HepG2 (cell line): ENCODE results near the gene PIK3CB. TPM values are rescaled to one million over a fixed set of nuclear protein-coding genes. Genes with fewer than 3 reads are reported as not detected.

Experiments used
- CENPX ChIP-seq: sonication (generic); formaldehyde crosslinking; IDR thresholded peaks from 2 replicates; pipeline ENCODE4 v1.9.0; 2021; ENCODE audit warnings: mild to moderate bottlenecking, missing genetic modification reagents, moderate library complexity
- DPF2 ChIP-seq: sonication (generic); formaldehyde crosslinking; IDR thresholded peaks from 2 replicates; pipeline ENCODE4 v1.4.0; 2020; ENCODE audit warnings: mild to moderate bottlenecking, low read depth, missing genetic modification reagents, borderline replicate concordance
- FOSL2 ChIP-seq: sonication (generic); formaldehyde crosslinking; IDR thresholded peaks from 2 replicates; pipeline ENCODE4 v1.4.0; 2020; ENCODE audit warnings: missing genetic modification reagents
- FOXA3 ChIP-seq: IDR thresholded peaks from 2 replicates; pipeline ENCODE4 v1.6.1; 2016; ENCODE audit warnings: missing genetic modification reagents, missing compliant biosample characterization
- HNRNPL ChIP-seq: fragments of 200-400 bp; formaldehyde crosslinking; IDR thresholded peaks from 2 replicates; pipeline ENCODE4 v1.6.1; 2017; ENCODE audit warnings: mild to moderate bottlenecking, low read depth, low read length
- IKZF4 ChIP-seq: sonication (generic); formaldehyde crosslinking; IDR thresholded peaks from 2 replicates; pipeline ENCODE4 v1.5.1; 2020; ENCODE audit warnings: borderline replicate concordance, mild to moderate bottlenecking, low read depth, missing genetic modification reagents; ENCODE audit errors: not compliant biosample characterization
- IRF2 ChIP-seq: IDR thresholded peaks from 2 replicates; pipeline ENCODE4 v1.6.1; 2018; ENCODE audit warnings: missing genetic modification reagents, missing compliant biosample characterization
- MAF1 ChIP-seq: sonication (generic); formaldehyde crosslinking; IDR thresholded peaks from 2 replicates; pipeline ENCODE4 v1.5.0; 2020; ENCODE audit warnings: missing genetic modification reagents, borderline replicate concordance
- MAZ ChIP-seq, 2 experiments: sonication (generic) in 1 of 2; formaldehyde crosslinking in 1 of 2; IDR thresholded peaks; 2 replicates each; pipeline versions ENCODE4 v1.5.0 to v1.6.1; 2012 to 2020; ENCODE audit warnings: low read depth in 2 of 2, mild to moderate bottlenecking in 2 of 2, borderline replicate concordance in 1 of 2, improper control_type of control experiment in 1 of 2, low read length in 1 of 2, missing genetic modification reagents in 1 of 2, moderate library complexity in 1 of 2
- NFE2L1 ChIP-seq: sonication (generic); formaldehyde crosslinking; IDR thresholded peaks from 2 replicates; pipeline ENCODE4 v1.4.0; 2020; ENCODE audit warnings: missing genetic modification reagents, mild to moderate bottlenecking, borderline replicate concordance
- POLR2AphosphoS2 ChIP-seq: IDR thresholded peaks from 2 replicates; pipeline ENCODE4 v1.6.1; 2011; ENCODE audit warnings: low read depth, low read length, improper control_type of control experiment
- PTBP1 ChIP-seq: fragments of 200-400 bp; formaldehyde crosslinking; IDR thresholded peaks from 2 replicates; pipeline ENCODE4 v1.6.1; 2018; ENCODE audit warnings: low read length, low read depth; ENCODE audit not compliant: poor library complexity, severe bottlenecking
- RAD21 ChIP-seq: fragments of 450-650 bp; formaldehyde crosslinking; IDR thresholded peaks from 2 replicates; pipeline ENCODE4 v1.5.0; 2020; ENCODE audit warnings: mild to moderate bottlenecking
- RAD51 ChIP-seq: fragments of 450-650 bp; IDR thresholded peaks from 2 replicates; pipeline ENCODE4 v1.6.1; 2016; ENCODE audit warnings: borderline replicate concordance
- REL ChIP-seq: sonication (generic); formaldehyde crosslinking; conservative IDR thresholded peaks from 2 replicates; pipeline ENCODE4 v1.8.0; 2022; ENCODE audit warnings: mild to moderate bottlenecking, missing genetic modification reagents, moderate library complexity
- SMARCE1 ChIP-seq: fragments of 450-650 bp; IDR thresholded peaks from 2 replicates; pipeline ENCODE4 v1.6.1; 2017; ENCODE audit warnings: borderline replicate concordance
- SNAPC2 ChIP-seq: sonication (generic); formaldehyde crosslinking; IDR thresholded peaks from 2 replicates; pipeline ENCODE4 v1.8.1; 2022; ENCODE audit warnings: mild to moderate bottlenecking, missing genetic modification reagents
- SOX5 ChIP-seq: IDR thresholded peaks from 2 replicates; pipeline ENCODE4 v1.6.1; 2016; ENCODE audit warnings: borderline replicate concordance
- TAF15 ChIP-seq: fragments of 200-400 bp; formaldehyde crosslinking; IDR thresholded peaks from one replicate; pipeline ENCODE4 v1.6.1; 2018; ENCODE audit warnings: mild to moderate bottlenecking, low read depth, low read length; ENCODE audit not compliant: poor library complexity, severe bottlenecking
- TGIF2 ChIP-seq: IDR thresholded peaks from 2 replicates; pipeline ENCODE4 v1.6.1; 2016; ENCODE audit warnings: control low read depth, missing compliant biosample characterization
- ZBTB38 ChIP-seq: sonication (generic); formaldehyde crosslinking; IDR thresholded peaks from 2 replicates; pipeline ENCODE4 v1.5.1; 2020; ENCODE audit warnings: mild to moderate bottlenecking, missing genetic modification reagents
- ZFP90 ChIP-seq: sonication (generic); formaldehyde crosslinking; IDR thresholded peaks from 2 replicates; pipeline ENCODE4 v1.8.0; 2022; ENCODE audit warnings: missing genetic modification reagents, mild to moderate bottlenecking, inconsistent platforms, borderline replicate concordance
- ZNF30 ChIP-seq: sonication (generic); formaldehyde crosslinking; IDR thresholded peaks from 2 replicates; pipeline ENCODE4 v1.5.0; 2020; ENCODE audit warnings: mild to moderate bottlenecking, missing genetic modification reagents
- ZNF367 ChIP-seq: sonication (generic); formaldehyde crosslinking; IDR thresholded peaks from 2 replicates; pipeline ENCODE4 v1.4.0; 2020; ENCODE audit warnings: missing genetic modification reagents, borderline replicate concordance
- ZNF558 ChIP-seq: sonication (generic); formaldehyde crosslinking; IDR thresholded peaks from 2 replicates; pipeline ENCODE4 v1.9.0; 2022; ENCODE audit warnings: mild to moderate bottlenecking, missing genetic modification reagents, borderline replicate concordance
- ZNF562 ChIP-seq: sonication (generic); formaldehyde crosslinking; IDR thresholded peaks from 2 replicates; pipeline ENCODE4 v1.8.0; 2022; ENCODE audit warnings: missing genetic modification reagents, borderline replicate concordance
- ZNF629 ChIP-seq: sonication (generic); formaldehyde crosslinking; conservative IDR thresholded peaks from 2 replicates; pipeline ENCODE4 v1.5.0; 2020; ENCODE audit warnings: missing genetic modification reagents
- ZNF891 ChIP-seq: sonication (generic); formaldehyde crosslinking; IDR thresholded peaks from 2 replicates; pipeline ENCODE4 v1.5.0; 2020; ENCODE audit warnings: mild to moderate bottlenecking, missing genetic modification reagents
- polyA plus RNA-seq, 8 experiments: library from polyadenylated mRNA; depleted of rRNA in 3 of 8; stranded (reverse) in 7 of 8; unstranded in 1 of 8; fragments of >200 nt; fragmentation: Illumina TruSeq in 4 of 8; extraction: Trizol in 4 of 8; gene quantifications; 2 replicates each; pipeline versions ENCODE4 v1.2.1 to v1.2.3, GENCODE V29; 2011 to 2016; ENCODE audit warnings: low read depth in 4 of 8, missing spikeins in 1 of 8, mixed read lengths in 1 of 8; ENCODE audit not compliant: insufficient read depth in 1 of 8
- total RNA-seq, 5 experiments: library from RNA; depleted of rRNA; stranded (reverse); fragments of >200 nt; fragmentation: Illumina TruSeq; extraction: Trizol; gene quantifications; 2 replicates each; pipeline ENCODE4 v1.2.3, GENCODE V29; 2016; ENCODE audit warnings: low read depth in 1 of 5
- TF ChIP-seq, protein P1 (sequence below): sonication (generic); formaldehyde crosslinking; IDR thresholded peaks from 2 replicates; pipeline ENCODE4 v1.4.0; 2020; ENCODE audit warnings: mild to moderate bottlenecking, missing genetic modification reagents
- TF ChIP-seq, protein P2 (sequence below): sonication (generic); formaldehyde crosslinking; IDR thresholded peaks from 2 replicates; pipeline ENCODE4 v1.4.0; 2020; ENCODE audit warnings: missing genetic modification reagents

Gene PIK3CB
- total and polyA plus RNA-seq, 2 of the 13 experiments (the other 11 are each of a cell fraction or from before 2014, with no cell fraction given): 6.6 to 18.7 TPM

DNA sequence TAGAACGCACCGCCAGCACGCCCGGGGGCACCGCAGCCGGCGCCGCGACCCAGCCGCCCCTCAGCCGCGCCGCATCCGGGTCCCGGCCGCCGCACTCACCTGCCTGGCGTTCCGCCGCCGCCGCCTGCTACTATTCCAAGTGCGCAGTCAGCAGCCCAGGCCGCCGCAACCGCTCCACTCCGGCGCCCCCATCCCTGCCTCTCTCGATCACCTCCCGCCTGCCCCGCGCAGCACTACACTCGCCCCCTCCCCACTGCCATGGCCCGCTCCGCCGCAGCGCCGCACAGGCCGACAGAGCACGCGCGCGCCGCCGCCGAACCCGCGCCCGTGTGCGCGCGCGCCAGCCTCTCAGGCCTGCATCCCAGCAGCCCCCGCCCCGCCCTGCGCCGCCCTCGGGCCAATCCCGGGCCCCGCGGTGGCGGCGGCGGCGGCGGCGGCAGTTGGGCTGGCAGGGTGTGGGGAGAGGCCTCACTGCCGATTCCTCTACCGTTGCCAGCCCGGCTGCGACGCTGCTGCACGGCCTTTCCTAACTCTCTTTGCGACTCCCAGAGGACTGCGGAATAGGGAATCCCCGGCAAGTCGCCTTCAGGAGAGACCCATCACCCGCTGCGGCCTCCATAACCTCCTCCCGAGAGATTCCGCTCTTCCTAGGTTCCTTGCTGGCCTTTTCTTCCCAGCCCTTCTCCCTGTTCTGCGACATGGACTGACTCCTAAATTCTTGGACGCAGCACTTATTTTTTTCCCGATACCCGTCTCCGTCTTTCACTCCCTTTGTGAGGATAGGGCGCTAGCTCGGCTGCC lies at the start of gene PIK3CB (continued):
- TF ChIP-seq NFE2L1 (CRISPR knock-in tag) (no peak), ZNF891 (CRISPR knock-in tag) (0 out of 2 replicates have a peak, but pooled peaks have one; percentile 36), IKZF4 (CRISPR knock-in tag) (no peak), SMARCE1 (no peak), HNRNPL (peak; percentile 22; the same call in 1 of the 2 replicates), ZNF558 (0 out of 2 replicates have a peak, but pooled peaks have one; percentile 10), ZNF562 (CRISPR knock-in tag) (no peak; the same call in 1 of the 2 replicates), ZBTB38 (CRISPR knock-in tag) (peak; percentile 81), RAD51 (no peak), IRF2 (CRISPR knock-in tag) (no peak), POLR2AphosphoS2 (no peak), FOXA3 (no peak; the same call in 1 of the 2 replicates), REL (CRISPR knock-in tag) (no peak), CENPX (no peak), ZNF629 (CRISPR knock-in tag) (no peak), ZNF367 (peak; percentile 40; the same call in 1 of the 2 replicates), RAD21 (no peak; the same call in none of the 2 replicates), DPF2 (CRISPR knock-in tag) (no peak), TAF15 (no peak), PTBP1 (no peak), MAF1 (CRISPR knock-in tag) (no peak; the same call in 1 of the 2 replicates), FOSL2 (CRISPR knock-in tag) (peak; percentile 0; the same call in 1 of the 2 replicates), TGIF2 (no peak), ZNF30 (no peak), MAZ (IDR thresholded peaks at IDR 0.05; ENCODE audit: borderline replicate concordance, low read depth, low read length) (no peak), MAZ (CRISPR knock-in tag; IDR thresholded peaks at IDR 0.05; ENCODE audit: low read depth) (peak; percentile 95), SNAPC2 (CRISPR knock-in tag) (no peak), ZFP90 (no peak), SOX5 (CRISPR knock-in tag) (no peak)
- TF ChIP-seq, protein P1, sequence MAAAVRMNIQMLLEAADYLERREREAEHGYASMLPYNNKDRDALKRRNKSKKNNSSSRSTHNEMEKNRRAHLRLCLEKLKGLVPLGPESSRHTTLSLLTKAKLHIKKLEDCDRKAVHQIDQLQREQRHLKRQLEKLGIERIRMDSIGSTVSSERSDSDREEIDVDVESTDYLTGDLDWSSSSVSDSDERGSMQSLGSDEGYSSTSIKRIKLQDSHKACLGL (CRISPR knock-in tag): peak; percentile 24; the same call in 1 of the 2 replicates
- TF ChIP-seq, protein P2, sequence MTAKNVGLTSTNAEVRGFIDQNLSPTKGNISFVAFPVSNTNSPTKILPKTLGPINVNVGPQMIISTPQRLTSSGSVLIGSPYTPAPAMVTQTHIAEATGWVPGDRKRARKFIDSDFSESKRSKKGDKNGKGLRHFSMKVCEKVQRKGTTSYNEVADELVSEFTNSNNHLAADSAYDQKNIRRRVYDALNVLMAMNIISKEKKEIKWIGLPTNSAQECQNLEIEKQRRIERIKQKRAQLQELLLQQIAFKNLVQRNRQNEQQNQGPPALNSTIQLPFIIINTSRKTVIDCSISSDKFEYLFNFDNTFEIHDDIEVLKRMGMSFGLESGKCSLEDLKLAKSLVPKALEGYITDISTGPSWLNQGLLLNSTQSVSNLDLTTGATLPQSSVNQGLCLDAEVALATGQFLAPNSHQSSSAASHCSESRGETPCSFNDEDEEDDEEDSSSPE: no peak; the same call in 1 of the 2 replicates
